Activated effector memory CD4-positive, alpha-beta T cell treated with anti-CD3 and anti-CD28 coated beads, Interleukin-2, amount 50 U/mL, for 16 hours (primary cell): ENCODE measurements around the gene UBASH3A.

Experiments
- DNase-seq: peaks from one replicate; pipeline ENCODE4 v3.0.0-alpha.2; 2020

Gene UBASH3A

GRCh38 chr21:42375506-42375905 lies 28.2 kb upstream of the UBASH3A start:
- no peak for DNase-seq

- DNase-seq = no peak
Observed at GRCh38 chr21:42375966-42376337, 27.8 kb upstream of the UBASH3A start.

GRCh38 chr21:42376338-42376982 lies 27.2 kb upstream of the UBASH3A start:
- no peak for DNase-seq

GRCh38 chr21:42377211-42377950 lies 26.3 kb upstream of the UBASH3A start:
- DNase-seq = no peak

- no peak for DNase-seq
Observed at GRCh38 chr21:42377951-42378340, 25.8 kb upstream of the UBASH3A start.

GRCh38 chr21:42378418-42378817 lies 25.3 kb upstream of the UBASH3A start:
- no peak for DNase-seq

- DNase-seq = no peak
Observed at GRCh38 chr21:42379426-42380215, 24.1 kb upstream of the UBASH3A start.

GRCh38 chr21:42381347-42381984 lies 22.2 kb upstream of the UBASH3A start:
- DNase-seq = peak; percentile 72

GRCh38 chr21:42382915-42383314 lies 20.8 kb upstream of the UBASH3A start:
- DNase-seq = no peak

- DNase-seq = no peak
Observed at GRCh38 chr21:42383331-42383730, 20.4 kb upstream of the UBASH3A start.

GRCh38 chr21:42384156-42384945 lies 19.4 kb upstream of the UBASH3A start:
- DNase-seq = no peak

GRCh38 chr21:42384989-42385388 lies 18.7 kb upstream of the UBASH3A start:
- no peak for DNase-seq

GRCh38 chr21:42385619-42386018 lies 18.1 kb upstream of the UBASH3A start:
- no peak for DNase-seq

- DNase-seq = no peak
Observed at GRCh38 chr21:42386034-42386591, 17.6 kb upstream of the UBASH3A start.

GRCh38 chr21:42387164-42387563 lies 16.5 kb upstream of the UBASH3A start:
- DNase-seq = no peak

GRCh38 chr21:42387843-42388340 lies 15.8 kb upstream of the UBASH3A start:
- no peak for DNase-seq

GRCh38 chr21:42388740-42389448 lies 14.8 kb upstream of the UBASH3A start:
- DNase-seq = no peak

- DNase-seq = no peak
Observed at GRCh38 chr21:42389449-42389835, 14.3 kb upstream of the UBASH3A start.

GRCh38 chr21:42390193-42390592 lies 13.5 kb upstream of the UBASH3A start:
- DNase-seq = no peak

- no peak for DNase-seq
Observed at GRCh38 chr21:42390696-42391095, 13.0 kb upstream of the UBASH3A start.

GRCh38 chr21:42391297-42391696 lies 12.4 kb upstream of the UBASH3A start:
- DNase-seq = no peak
